SU-DHL-6 (cell line): ENCODE data around the gene PTGER2.

Source experiments
- H2AFZ ChIP-seq: fragments of 200-600 bp; sonication (generic); 2 replicates; pipeline ENCODE4 v1.6.1; 2014; ENCODE audit warnings: low read depth, mild to moderate bottlenecking, moderate library complexity, mixed read lengths, antibody characterized with exemption, low read length; ENCODE audit not compliant: severe bottlenecking
- H3F3A ChIP-seq: fragments of 200-600 bp; shearing (Covaris generic); 2 replicates; pipeline ENCODE4 v1.6.0; 2016; ENCODE audit warnings: antibody characterized with exemption, mild to moderate bottlenecking; ENCODE audit not compliant: insufficient read depth
- H3K27ac ChIP-seq: fragments of 200-600 bp; sonication (generic); 2 replicates; pipeline ENCODE4 v1.5.1; 2016; ENCODE audit warnings: low read depth, mild to moderate bottlenecking, low read length, moderate library complexity, mixed read lengths
- H3K27me3 ChIP-seq: fragments of 200-600 bp; sonication (generic), shearing (Covaris generic); 2 replicates; pipeline ENCODE4 v1.6.0; 2014; ENCODE audit warnings: mild to moderate bottlenecking, low read length
- H3K36me3 ChIP-seq: fragments of 200-600 bp; sonication (generic); 2 replicates; pipeline ENCODE4 v1.6.1; 2014; ENCODE audit warnings: mild to moderate bottlenecking, low read length, mixed read lengths
- H3K4me2 ChIP-seq: fragments of 300-600, 200-600 bp; shearing (Covaris generic), sonication (generic); 2 replicates; pipeline ENCODE4 v1.6.0; 2014; ENCODE audit warnings: low read length, low read depth, mild to moderate bottlenecking; ENCODE audit not compliant: poor library complexity, severe bottlenecking
- H3K4me3 ChIP-seq: fragments of 200-600 bp; sonication (generic); 2 replicates; pipeline ENCODE4 v1.5.1; 2014; ENCODE audit warnings: antibody characterized with exemption, low read length, mild to moderate bottlenecking, mixed read lengths; ENCODE audit not compliant: insufficient read depth, poor library complexity, severe bottlenecking
- H3K79me2 ChIP-seq: fragments of 200-600 bp; sonication (generic); 2 replicates; pipeline ENCODE4 v1.6.1; 2014; ENCODE audit warnings: mild to moderate bottlenecking, low read length, moderate library complexity; ENCODE audit not compliant: insufficient read depth
- H3K9ac ChIP-seq: fragments of 200-600 bp; sonication (generic); 2 replicates; pipeline ENCODE4 v1.7.0; 2014; ENCODE audit warnings: mild to moderate bottlenecking, low read length
- H3K9me2 ChIP-seq: fragments of 200-600 bp; sonication (generic); replicated peaks from 2 replicates; pipeline ENCODE4 v1.6.1; 2014; ENCODE audit warnings: low read length; ENCODE audit not compliant: insufficient read depth
- H3K9me3 ChIP-seq: fragments of 200-600 bp; sonication (generic); 2 replicates; pipeline ENCODE4 v1.6.1; 2014; ENCODE audit warnings: low read length, mixed read lengths; ENCODE audit not compliant: insufficient read depth
- H4K20me1 ChIP-seq: fragments of 200-600 bp; sonication (generic); 2 replicates; pipeline ENCODE4 v1.6.1; 2014; ENCODE audit warnings: low read depth, mild to moderate bottlenecking, antibody characterized with exemption, low read length, moderate library complexity, mixed read lengths
- CTCF ChIP-seq: fragments of 200-600 bp; sonication (generic); IDR thresholded peaks from one replicate; pipeline ENCODE4 v1.5.1; 2017; ENCODE audit warnings: antibody characterized with exemption, mild to moderate bottlenecking, low read length, moderate library complexity; ENCODE audit not compliant: insufficient read depth, poor library complexity, severe bottlenecking
- EZH2phosphoT487 ChIP-seq: fragments of 200-600 bp; sonication (generic), shearing (Covaris generic); conservative IDR thresholded peaks from 2 replicates; pipeline ENCODE4 v1.6.1; 2018; ENCODE audit warnings: mild to moderate bottlenecking, antibody characterized with exemption, low read length, moderate library complexity, mixed read lengths

Gene PTGER2

GRCh38 chr14:52366796-52367315 lies 52.7 kb downstream of the PTGER2 start:
- H3K9me3 ChIP-seq: no peaks in the 10 kb centered on the region
- TF ChIP-seq CTCF (no peak), EZH2phosphoT487 (no peak)
- no peak overlapping the region for H3K4me2 ChIP-seq
- no peaks in the 10 kb centered on the region for H3K9me2 ChIP-seq
- H3K27ac ChIP-seq: no peak overlapping the region
- H3K9ac ChIP-seq: no peak overlapping the region
- H3K4me3 ChIP-seq: no peak overlapping the region
- no peaks in the 10 kb centered on the region for H3K27me3 ChIP-seq
- no peaks in the 10 kb centered on the region for H3K79me2 ChIP-seq
- H3K36me3 ChIP-seq: no peaks in the 10 kb centered on the region
- no peak overlapping the region for H2AFZ ChIP-seq
- H4K20me1 ChIP-seq: no peaks in the 10 kb centered on the region
- H3F3A ChIP-seq: no peaks in the 10 kb centered on the region

- no peaks in the 10 kb centered on the region for H4K20me1 ChIP-seq
- no peak overlapping the region for H3K9ac ChIP-seq
- no peaks in the 10 kb centered on the region for H3K9me2 ChIP-seq
- H3K4me3 ChIP-seq: no peak overlapping the region
- no peak overlapping the region for H2AFZ ChIP-seq
- H3K4me2 ChIP-seq: no peak overlapping the region
- no peaks in the 10 kb centered on the region for H3K27me3 ChIP-seq
- no peak overlapping the region for H3K27ac ChIP-seq
- no peaks in the 10 kb centered on the region for H3K9me3 ChIP-seq
- no peaks in the 10 kb centered on the region for H3F3A ChIP-seq
- no peaks in the 10 kb centered on the region for H3K36me3 ChIP-seq
- no peak for TF ChIP-seq EZH2phosphoT487
- TF ChIP-seq CTCF: no peak
- no peaks in the 10 kb centered on the region for H3K79me2 ChIP-seq
Observed at GRCh38 chr14:52369305-52369801, 55.2 kb downstream of the PTGER2 start.

GRCh38 chr14:52370406-52370935 lies 56.4 kb downstream of the PTGER2 start:
- no peak overlapping the region for H3K4me2 ChIP-seq
- no peaks in the 10 kb centered on the region for H3K9me3 ChIP-seq

More at GRCh38 chr14:52370406-52370935, 56.4 kb downstream of the PTGER2 start:
- H3K4me3 ChIP-seq: no peak overlapping the region
- no peaks in the 10 kb centered on the region for H4K20me1 ChIP-seq
- H3K79me2 ChIP-seq: no peaks in the 10 kb centered on the region
- H3K27ac ChIP-seq: no peak overlapping the region
- no peak overlapping the region for H2AFZ ChIP-seq
- no peaks in the 10 kb centered on the region for H3K36me3 ChIP-seq
- H3F3A ChIP-seq: no peaks in the 10 kb centered on the region
- TF ChIP-seq EZH2phosphoT487 (no peak), CTCF (no peak)
- no peaks in the 10 kb centered on the region for H3K27me3 ChIP-seq
- H3K9me2 ChIP-seq: no peaks in the 10 kb centered on the region
- H3K9ac ChIP-seq: no peak overlapping the region
